ENCODE results near the gene ILK. TPM values are rescaled to one million over a fixed set of nuclear protein-coding genes. Genes with fewer than 3 reads are reported as not detected.
A peak's percentile ranks its signal among the peaks of the same experiment; 100 is the strongest.

Gene ILK
- total and polyA plus RNA-seq, 10 donors: 71.4 to 194 (median 126) TPM

GRCh38 chr11:6634534-6634933, 31.0 kb downstream of the ILK start:
- Histone ChIP-seq H3K4me1 (peaks cover 41 to 65% (median 60%) of the 10 kb centered on the region in 6 donors), H3K27ac (peak overlapping the region; percentile 59 to 84 (median 76)), H3K9me3 (no peaks in the 10 kb centered on the region), H3K4me3 (no peak overlapping the region), H3K27me3 (replicated peaks in 1 of 7) (no peaks in the 10 kb centered on the region), H3K36me3 (peaks cover 0 to 40% (median 31%) of the 10 kb centered on the region in 6 donors)
- 55 to 80% (median 68%) methylated on average over 1 of the region's 1 CpG for WGBS, 5 donors
- DNase-seq: no peak
- intact Hi-C loops (cut with DNase I; ENCODE audit: low total_unique reads): no loop called here
- TF ChIP-seq POLR2A (IDR thresholded peaks at IDR 0.05) (no peak), CTCF (IDR thresholded peaks at IDR 0.05 in 8 of 11, conservative IDR thresholded peaks at IDR 0.05 in 3 of 11) (no peak), POLR2AphosphoS5 (IDR thresholded peaks at IDR 0.05) (no peak)

GRCh38 chr11:6635082-6635932, 31.7 kb downstream of the ILK start:
- DNase-seq: peak; percentile 82
- H3K4me1 ChIP-seq: peaks cover 41 to 71% (median 61%) of the 10 kb centered on the region in 6 donors
- intact Hi-C loops (cut with DNase I; ENCODE audit: low total_unique reads): no loop called here
- H3K9me3 ChIP-seq: no peaks in the 10 kb centered on the region
- H3K27me3 ChIP-seq (replicated peaks in 1 of 7): no peaks in the 10 kb centered on the region
- TF ChIP-seq POLR2A (IDR thresholded peaks at IDR 0.05): no peak
- peak; percentile 14 to 88 (median 83) for TF ChIP-seq POLR2AphosphoS5 (IDR thresholded peaks at IDR 0.05)
- no peak for TF ChIP-seq CTCF (IDR thresholded peaks at IDR 0.05 in 8 of 11, conservative IDR thresholded peaks at IDR 0.05 in 3 of 11)
- H3K27ac ChIP-seq: peak overlapping the region; percentile 59 to 84 (median 76)
- H3K36me3 ChIP-seq: peaks cover 0 to 40% (median 28%) of the 10 kb centered on the region in 6 donors
- peak overlapping the region in 1 of 8 donors; percentile 8 for H3K4me3 ChIP-seq
- 21 to 41% (median 30%) methylated on average over 10 of the region's 10 CpGs for WGBS, 5 donors

GRCh38 chr11:6636480-6636879, 32.9 kb downstream of the ILK start:
- Histone ChIP-seq H3K9me3 (no peaks in the 10 kb centered on the region), H3K36me3 (peaks cover 0 to 39% (median 22%) of the 10 kb centered on the region in 6 donors), H3K27me3 (replicated peaks in 1 of 7) (no peaks in the 10 kb centered on the region), H3K27ac (peak overlapping the region; percentile 59 to 84 (median 76)), H3K4me1 (peaks cover 41 to 71% (median 61%) of the 10 kb centered on the region in 6 donors), H3K4me3 (no peak overlapping the region)
- no peak for TF ChIP-seq CTCF (IDR thresholded peaks at IDR 0.05 in 8 of 11, conservative IDR thresholded peaks at IDR 0.05 in 3 of 11)
- TF ChIP-seq POLR2A (IDR thresholded peaks at IDR 0.05): no peak
- no peak for TF ChIP-seq POLR2AphosphoS5 (IDR thresholded peaks at IDR 0.05)
- intact Hi-C loops (cut with DNase I; ENCODE audit: low total_unique reads): no loop called here
- DNase-seq: no peak
- 80 to 95% (median 83%) methylated on average over 3 of the region's 3 CpGs for WGBS, 5 donors

- intact Hi-C loops (cut with DNase I; ENCODE audit: low total_unique reads): no loop called here
- no peaks in the 10 kb centered on the region for H3K27me3 ChIP-seq (replicated peaks in 1 of 7)
- TF ChIP-seq CTCF (IDR thresholded peaks at IDR 0.05 in 8 of 11, conservative IDR thresholded peaks at IDR 0.05 in 3 of 11): no peak
- TF ChIP-seq POLR2A (IDR thresholded peaks at IDR 0.05): no peak
- peak in 1 of 3 donors; percentile 21 for TF ChIP-seq POLR2AphosphoS5 (IDR thresholded peaks at IDR 0.05)
- peaks cover 0 to 25% (median 10%) of the 10 kb centered on the region in 6 donors for H3K36me3 ChIP-seq
- no peak for DNase-seq
- H3K4me1 ChIP-seq: peaks cover 41 to 69% (median 64%) of the 10 kb centered on the region in 6 donors
- H3K4me3 ChIP-seq: no peak overlapping the region
- WGBS, 5 donors: 59 to 75% (median 61%) methylated on average over 3 of the region's 3 CpGs
- H3K9me3 ChIP-seq: no peaks in the 10 kb centered on the region
- H3K27ac ChIP-seq: peak overlapping the region in 6 of 8 donors; percentile 21 to 80 (median 75)
These were observed 34.3 kb downstream of the ILK start for GRCh38 chr11:6637871-6638270.
